GM10847 (cell line): ENCODE results near the gene ROGDI.
A peak's percentile ranks its signal among the peaks of the same experiment; 100 is the strongest.

Source experiments
- POLR2A ChIP-seq: IDR thresholded peaks from 2 replicates; pipeline ENCODE4 v1.6.1; 2011; ENCODE audit not compliant: insufficient read length; ENCODE audit errors: extremely low read depth

ROGDI gene

DNA sequence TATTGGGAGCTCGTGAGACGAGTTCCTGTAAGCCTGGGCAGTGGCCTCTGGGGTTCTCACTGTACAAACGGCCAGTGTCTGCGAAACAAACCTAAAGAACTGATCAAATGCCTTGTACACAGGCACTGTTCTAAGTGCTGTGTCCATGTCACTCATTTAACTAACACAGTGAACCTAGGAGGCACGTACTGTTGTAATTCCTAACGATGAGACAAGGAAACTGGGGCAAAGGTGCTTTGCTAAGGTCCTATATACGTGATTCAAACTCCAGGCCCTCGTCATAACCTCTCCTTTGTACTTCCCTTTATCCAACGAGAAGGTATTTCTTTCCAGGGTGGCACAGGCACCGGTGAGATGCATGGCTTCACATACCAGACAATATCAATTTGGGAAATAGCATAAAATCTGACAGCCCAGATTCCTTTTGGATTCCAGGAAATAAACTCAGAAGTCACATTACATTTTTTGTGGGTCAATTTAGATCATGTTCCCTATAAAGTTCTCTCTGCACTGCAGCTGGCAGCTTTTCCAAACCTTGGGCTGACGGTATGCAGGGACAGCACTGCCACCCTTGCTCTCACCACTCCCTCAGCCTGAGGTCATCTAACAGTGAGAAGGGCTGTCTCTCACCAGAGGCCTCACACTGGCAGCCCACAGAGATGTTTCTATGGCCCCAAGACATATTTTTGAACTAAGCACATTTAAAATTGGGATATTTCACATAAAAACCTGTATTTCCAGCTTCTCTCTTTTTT, 26.3 kb upstream of the ROGDI start:
- TF ChIP-seq POLR2A, result no peak

DNA sequence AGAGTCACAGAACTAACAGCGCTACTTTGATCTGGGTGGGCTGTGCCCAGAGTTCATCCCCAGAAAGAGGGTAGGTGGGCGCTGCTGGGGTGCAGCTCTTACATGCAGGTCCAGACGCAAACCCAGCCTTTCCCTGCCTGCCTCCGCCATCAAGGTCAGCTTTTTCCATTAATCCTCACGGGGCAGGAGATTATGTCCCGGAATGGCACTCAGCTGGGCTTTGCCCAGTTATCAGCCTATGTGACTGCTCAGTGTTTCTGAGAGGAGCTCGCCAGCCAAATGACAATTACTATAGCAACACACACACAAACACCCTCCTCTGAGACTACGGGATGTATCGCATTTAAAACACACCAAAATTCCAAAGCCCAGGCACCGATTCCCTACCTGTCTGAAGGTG, 24.5 kb upstream of the ROGDI start:
- TF ChIP-seq POLR2A, result no peak

DNA sequence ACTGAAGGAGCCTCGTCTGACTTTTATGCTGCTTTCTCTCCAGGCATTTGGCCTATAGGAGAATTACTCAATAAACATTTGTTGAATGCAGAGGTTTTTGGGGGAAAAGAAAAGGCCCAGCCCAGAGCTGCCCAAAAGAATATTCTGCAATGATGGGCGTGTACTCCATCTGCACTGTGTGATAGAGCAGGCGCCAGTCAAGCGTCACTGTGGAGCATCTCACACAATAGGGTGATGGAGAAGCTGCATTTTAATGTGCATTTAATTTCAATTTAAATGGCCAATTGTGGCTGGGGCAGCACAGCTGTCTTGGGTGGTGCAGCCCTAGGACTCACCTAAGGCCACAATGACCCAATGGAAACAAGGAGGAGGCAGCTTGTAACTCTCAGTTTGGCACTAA, 24.1 kb upstream of the ROGDI start:
- no peak for TF ChIP-seq POLR2A

DNA sequence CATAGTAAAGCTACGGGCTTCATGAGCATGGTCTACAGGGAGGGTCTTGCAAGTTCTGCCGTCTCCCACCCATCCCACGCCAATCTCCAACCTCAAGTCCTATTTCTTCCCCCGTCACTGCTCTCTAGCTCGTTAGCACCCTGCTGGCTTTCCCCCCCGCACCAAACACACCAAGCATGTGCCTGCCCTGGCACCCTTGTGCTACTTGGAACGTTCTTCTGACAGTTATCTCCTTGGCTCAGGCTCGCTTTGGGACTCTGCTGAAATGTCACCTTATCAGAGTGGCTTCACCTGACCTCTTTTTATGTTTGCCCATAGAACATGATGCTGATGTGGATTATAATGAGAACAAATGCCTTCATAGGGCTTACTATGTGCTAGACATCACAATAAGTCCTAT, 22.8 kb upstream of the ROGDI start:
- no peak for TF ChIP-seq POLR2A

DNA sequence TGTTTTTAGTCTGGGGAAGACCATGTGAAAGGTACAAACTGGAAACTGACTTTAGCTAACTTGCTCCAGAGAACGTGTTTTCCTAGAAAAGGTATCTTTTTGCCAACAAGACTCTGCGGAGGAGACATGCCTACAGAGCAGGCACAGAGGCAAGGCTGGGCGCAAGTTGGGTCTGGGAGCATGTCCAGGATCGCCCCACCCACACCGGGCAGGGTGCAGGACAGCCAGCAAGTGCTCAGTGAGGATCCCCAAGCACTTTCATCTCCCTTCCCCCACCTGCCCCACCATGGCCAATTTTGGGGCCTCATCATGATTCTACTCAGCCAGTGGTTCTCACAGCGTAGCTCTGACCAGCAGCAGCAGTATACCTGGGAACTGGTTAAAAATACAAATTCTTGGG, 18.2 kb upstream of the ROGDI start:
- no peak for TF ChIP-seq POLR2A

DNA sequence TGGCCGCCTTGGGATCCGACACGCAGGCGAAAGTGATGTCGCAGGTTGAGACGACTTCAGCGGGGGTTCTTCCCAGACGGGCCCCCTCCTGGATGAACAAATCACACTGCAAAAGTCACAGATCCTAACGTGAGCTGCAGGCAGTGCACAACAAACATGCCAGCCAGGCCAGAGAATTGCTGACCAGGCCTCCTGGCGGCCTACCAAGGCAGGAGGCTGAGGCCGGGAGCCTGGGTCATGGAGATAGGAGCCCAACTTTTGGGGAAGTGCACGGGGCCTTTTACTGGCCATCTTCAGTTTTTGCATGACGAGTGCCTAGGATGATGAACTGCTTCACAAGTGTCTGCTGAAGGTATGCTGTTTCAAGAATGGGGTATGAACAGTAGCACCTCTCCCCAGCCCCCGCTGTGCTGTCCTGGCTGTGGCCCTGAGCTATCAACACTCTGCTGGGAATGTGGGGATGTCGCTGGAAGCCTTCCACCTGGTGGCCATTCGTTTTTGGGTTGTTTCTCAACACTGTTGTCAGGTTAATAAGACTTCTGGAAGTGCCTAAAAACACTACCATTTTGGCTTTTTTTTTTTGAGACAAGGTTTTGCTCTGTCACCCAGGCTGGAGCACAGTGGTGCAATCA, 12.2 kb upstream of the ROGDI start:
- no peak for TF ChIP-seq POLR2A

DNA sequence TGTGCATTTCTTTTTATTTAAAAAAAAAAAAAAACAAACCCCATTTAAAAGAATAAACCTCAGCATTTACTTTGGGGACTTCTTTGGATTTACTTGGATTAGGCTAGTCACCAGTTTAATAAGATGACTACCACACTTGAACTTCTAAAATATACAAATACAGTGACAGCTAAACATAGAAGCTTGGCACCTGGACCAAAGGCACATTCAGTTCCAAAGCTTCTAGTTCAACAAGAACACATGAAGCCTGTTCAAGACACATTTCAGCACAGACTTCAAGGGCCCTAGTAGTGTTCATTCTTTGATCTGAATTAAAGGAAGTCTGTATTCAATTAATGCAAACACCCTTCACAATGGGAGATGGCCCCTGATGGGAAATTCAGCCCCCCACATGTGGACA, 11.6 kb upstream of the ROGDI start:
- TF ChIP-seq POLR2A, result no peak

DNA sequence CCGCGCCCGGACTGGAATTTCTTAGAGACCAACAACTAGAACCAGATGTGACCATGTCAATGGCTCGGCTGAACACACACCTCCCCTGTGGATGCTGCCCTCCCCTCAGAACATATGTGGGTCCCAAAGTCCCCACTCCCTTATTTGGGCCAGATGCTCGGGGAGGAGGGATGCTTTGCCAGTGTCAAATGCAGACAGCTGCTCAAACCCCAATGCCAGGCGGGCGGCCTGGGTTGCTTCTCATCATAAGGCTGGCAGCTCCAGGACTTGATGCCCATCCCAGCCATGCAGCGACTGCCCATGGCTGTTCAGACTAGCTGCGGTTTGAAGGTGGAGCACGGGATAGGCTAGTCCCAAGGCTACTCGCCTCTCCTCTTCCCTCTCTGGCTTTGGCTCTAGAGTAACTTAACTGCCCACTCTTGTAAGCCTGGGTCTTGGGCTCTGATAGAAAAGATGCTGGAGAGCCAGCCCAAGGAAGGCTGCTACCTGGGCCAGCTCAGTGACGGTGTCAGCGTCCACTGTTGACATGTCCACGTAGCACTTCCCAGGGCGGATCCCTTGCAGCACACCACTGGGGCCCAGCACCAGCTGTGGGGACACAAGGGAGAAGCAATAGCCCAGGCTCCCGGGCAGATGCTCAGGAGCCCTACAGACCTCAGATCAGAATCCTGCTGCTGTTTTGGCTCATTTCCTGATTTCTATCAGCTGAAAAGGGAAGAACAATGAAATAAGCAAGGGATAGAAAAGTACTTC, 11.0 kb upstream of the ROGDI start:
- no peak for TF ChIP-seq POLR2A

DNA sequence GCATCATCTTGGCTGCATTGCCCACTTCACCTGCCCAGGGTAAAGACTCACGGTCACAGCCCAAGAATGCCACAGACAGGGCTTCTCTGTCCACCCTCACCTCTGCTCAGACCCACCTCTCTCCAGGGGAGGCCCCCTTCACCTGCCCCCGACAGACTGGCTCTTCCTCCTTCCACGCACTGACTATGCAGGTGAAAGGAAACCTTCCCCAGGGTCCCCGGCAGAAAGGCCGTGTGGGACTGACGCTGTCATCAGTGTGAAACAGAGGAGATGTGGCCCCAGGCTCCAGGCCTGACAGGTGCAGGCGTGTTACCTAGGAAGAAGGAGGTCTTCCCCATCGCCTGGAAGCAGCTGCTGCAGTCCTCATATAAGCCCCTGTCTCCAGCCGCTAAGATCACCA, 9.3 kb upstream of the ROGDI start:
- no peak for TF ChIP-seq POLR2A

DNA sequence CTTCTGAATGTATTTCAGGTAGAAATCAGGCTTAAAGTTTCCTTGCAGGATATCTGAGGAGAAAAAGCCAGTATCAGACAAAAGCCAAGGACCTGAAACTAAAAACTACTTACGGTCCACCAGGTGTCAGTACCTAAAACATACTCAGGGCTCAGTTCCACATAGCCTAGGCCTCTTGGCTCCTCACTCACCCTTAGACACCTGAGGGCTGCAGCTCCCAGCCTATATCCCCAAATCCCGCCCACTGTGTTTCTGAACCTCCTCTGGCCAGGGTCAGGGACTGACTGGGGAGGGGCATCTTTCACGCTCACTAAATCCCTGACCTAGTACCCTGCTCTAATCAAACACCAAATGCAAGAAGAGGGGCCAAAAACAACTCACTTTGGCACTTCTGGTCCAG, 8.8 kb upstream of the ROGDI start:
- no peak for TF ChIP-seq POLR2A

DNA sequence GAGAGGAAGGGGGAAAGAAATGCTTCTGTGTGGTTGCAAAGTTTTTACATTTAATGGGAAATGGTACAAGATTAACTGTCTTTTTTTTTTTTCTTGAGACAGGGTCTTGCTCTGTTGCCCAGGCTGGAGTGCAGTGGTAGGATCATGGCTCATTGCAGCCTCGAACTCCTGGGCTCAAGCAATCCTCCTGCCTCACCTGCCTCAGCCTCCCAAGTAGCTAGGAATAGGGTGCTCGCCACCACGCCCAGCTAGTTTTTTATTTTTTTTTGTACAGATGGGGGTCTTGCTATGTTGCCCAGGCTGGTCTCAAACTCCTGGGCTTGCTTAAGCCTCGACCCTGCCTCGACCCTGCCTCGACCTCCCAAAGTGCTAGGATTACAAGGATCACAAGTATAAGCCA, 3.8 kb upstream of the ROGDI start:
- TF ChIP-seq POLR2A, result no peak

DNA sequence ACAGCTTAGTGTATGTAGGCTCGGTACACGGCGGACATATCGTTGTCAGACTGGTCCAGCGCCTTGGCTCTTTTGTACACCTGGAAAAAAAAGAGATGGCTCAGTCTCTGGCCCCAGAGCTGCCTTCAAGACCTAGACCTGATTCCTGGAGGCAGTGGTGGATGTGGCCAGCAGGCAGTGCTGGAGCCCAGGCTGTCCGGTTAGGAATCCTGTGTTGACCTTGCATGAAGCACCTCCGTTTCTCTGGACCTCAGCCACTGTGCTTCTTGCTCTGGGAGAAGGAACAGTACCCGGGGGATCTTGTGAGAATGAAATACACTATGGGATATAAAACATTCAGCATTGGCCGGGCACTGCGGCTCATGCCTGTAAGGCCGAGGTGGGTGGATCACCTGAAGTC, 2.8 kb upstream of the ROGDI start:
- no peak for TF ChIP-seq POLR2A

DNA sequence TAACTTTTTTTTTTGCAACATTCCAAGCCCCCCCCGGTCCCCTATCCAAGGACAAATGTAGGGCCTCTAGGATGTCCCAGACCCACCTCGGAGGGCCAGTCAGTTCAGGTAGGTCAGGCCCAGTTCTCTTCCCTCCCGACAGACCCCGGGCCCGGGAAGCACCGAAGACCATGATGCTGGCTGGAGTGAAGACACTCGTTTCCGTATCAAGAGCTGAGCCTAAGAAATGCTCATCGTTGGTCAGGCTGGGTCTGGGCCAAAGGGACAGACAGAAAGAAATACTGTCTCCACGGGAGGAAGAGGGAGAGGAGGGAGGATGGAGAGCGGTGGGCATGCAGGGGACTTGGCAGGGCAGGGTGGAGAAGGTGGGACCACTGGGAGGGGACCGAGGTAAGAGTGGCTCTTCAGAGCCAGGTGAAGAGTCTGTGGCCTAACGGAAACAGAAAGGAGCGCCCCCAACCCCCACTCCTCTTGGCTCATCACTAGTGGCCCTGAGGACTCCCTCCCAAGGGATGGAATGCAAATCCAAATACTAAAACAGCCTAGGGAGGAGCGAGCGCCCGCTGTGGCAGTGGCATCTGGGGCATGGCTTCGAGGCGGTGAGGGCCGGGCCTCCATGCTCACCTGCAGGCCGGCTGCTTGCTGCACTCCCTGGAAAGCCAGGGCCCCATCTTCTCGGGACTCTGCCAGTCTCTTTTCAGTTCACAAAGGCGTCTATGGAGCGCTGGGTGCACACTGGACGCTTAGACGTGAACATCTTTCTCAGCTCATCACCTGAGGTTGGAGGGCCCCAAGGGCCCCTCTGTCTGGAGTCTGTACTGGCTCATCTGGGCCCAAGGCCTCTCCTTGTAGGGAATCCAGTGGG, 1.7 kb upstream of the ROGDI start:
- TF ChIP-seq POLR2A, result no peak

DNA sequence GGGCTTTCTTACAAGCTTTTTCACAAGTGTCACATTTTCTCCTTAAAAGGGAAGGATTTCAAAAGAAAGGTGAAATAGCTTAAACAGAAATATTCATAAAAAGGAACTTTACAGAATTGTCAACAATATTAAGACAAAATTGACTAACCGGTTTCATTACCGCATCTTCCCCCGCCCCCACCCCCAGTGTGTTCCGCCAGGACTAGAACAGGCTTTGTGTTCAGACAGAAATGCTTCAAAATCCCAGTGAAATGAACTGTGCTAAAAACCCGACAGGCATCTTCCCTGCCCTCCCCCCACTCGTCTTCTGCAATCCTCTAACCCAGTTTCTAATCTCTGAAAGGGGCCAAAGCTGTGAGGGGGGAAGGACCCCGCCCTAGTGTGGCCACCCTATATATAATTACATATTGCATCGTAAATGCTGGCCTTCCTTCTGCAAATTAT, 990 bp upstream of the ROGDI start:
- TF ChIP-seq POLR2A, result no peak

DNA sequence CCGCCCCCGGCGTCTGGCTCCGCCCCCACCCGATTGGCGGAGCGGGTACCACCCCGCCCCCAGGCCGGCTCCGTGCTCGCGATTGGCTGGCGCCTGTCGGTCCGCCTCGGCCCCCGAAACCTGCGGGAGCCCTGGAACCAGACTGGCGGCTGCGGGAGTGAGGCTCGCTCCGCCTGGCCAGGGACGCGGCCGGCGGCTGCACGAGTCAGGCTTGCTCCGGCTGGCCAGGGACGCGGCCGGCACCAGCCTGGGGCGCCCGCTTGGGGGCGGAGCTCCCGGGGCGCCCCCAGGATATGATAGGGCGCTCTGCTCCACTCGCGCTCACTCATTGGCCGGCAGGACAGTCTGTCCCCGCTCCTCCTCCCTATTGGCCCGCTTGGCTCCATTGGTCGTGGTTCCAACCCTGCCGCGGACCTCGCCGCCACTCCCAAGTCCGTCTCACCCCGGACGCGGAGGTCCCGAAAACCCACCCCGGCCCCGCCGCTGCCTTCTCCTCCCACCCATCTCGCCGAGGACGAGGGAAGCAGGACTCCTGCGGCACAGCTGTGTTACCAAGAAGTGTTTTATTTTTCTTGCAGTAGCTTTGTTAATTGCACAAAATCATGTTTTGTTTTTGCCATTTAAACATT, 340 bp upstream of the ROGDI start:
- peak; percentile 6 for TF ChIP-seq POLR2A
